Tibial artery (tissue), 4 donors: Measurements from ENCODE around the gene LRRTM4.

Source experiments
- DNase-seq, 2 donors: peaks; one replicate each; pipeline ENCODE4 v3.0.0-alpha.2; 2019
- H3K27ac ChIP-seq, 2 donors: fragments of 200-600 bp; sonication (generic) in 1 of 2; 1 replicate in 1 of 2; 2 replicates in 1 of 2; pipeline ENCODE4 v1.5.1; 2018 to 2019; ENCODE audit warnings: mild to moderate bottlenecking in 1 of 2
- H3K27me3 ChIP-seq, 2 donors: fragments of 200-600 bp; sonication (generic) in 1 of 2; one replicate each; pipeline versions ENCODE4 v1.5.1 to v1.6.0; 2016 to 2019
- H3K36me3 ChIP-seq, 3 donors: fragments of 200-600 bp; sonication (generic) in 2 of 3; one replicate each; pipeline ENCODE4 v1.5.1; 2016 to 2019; ENCODE audit warnings: mild to moderate bottlenecking in 2 of 3
- H3K4me1 ChIP-seq, 4 donors: fragments of 200-600 bp; sonication (generic) in 2 of 4; 1 replicate in 3 of 4; 2 replicates in 1 of 4; pipeline ENCODE4 v1.5.1; 2016 to 2019
- H3K4me3 ChIP-seq, 2 donors: fragments of 200-600 bp; sonication (generic) in 1 of 2; 1 replicate in 1 of 2; 2 replicates in 1 of 2; pipeline ENCODE4 v1.5.1; 2018 to 2019; ENCODE audit warnings: mild to moderate bottlenecking in 2 of 2
- H3K9me3 ChIP-seq, 3 donors: fragments of 200-600 bp; sonication (generic) in 1 of 3; one replicate each; pipeline ENCODE4 v1.5.1; 2016 to 2019
- CTCF ChIP-seq, 2 experiments: fragments of 200-600 bp in 1 of 2; fragments of 450-650 bp in 1 of 2; IDR thresholded peaks; one replicate each; pipeline ENCODE4 v1.5.1; 2017 to 2019; ENCODE audit warnings: antibody characterized with exemption in 2 of 2, mild to moderate bottlenecking in 1 of 2, moderate library complexity in 1 of 2
- intact Hi-C: fragments of 100-400 bp; cut with DNase I; formaldehyde crosslinking; loops from one replicate; pipeline ENCODE4 v1.15.0; 2023; ENCODE audit warnings: low total_unique reads

Gene LRRTM4

GRCh38 chr2:76851000-76851399, 671.2 kb downstream of the LRRTM4 start:
- intact Hi-C loops, result no loop called here
- no peaks in the 10 kb centered on the region for H3K27me3 ChIP-seq
- H3K36me3 ChIP-seq, result no peaks in the 10 kb centered on the region
- no peaks in the 10 kb centered on the region for H3K9me3 ChIP-seq
- TF ChIP-seq CTCF (IDR thresholded peaks at IDR 0.05), result no peak
- DNase-seq, result no peak
- H3K4me1 ChIP-seq, result no peaks in the 10 kb centered on the region
- no peak overlapping the region for H3K4me3 ChIP-seq
- no peak overlapping the region for H3K27ac ChIP-seq

- Histone ChIP-seq H3K4me1 (no peaks in the 10 kb centered on the region), H3K27me3 (no peaks in the 10 kb centered on the region), H3K4me3 (no peak overlapping the region), H3K36me3 (no peaks in the 10 kb centered on the region), H3K27ac (no peak overlapping the region), H3K9me3 (no peaks in the 10 kb centered on the region)
- intact Hi-C loops, result no loop called here
- TF ChIP-seq CTCF (IDR thresholded peaks at IDR 0.05), result no peak
- no peak for DNase-seq
Measured at GRCh38 chr2:76849086-76849485, 673.1 kb downstream of the LRRTM4 start.

GRCh38 chr2:76839826-76840225, 682.4 kb downstream of the LRRTM4 start:
- Histone ChIP-seq H3K36me3 (no peaks in the 10 kb centered on the region), H3K9me3 (no peaks in the 10 kb centered on the region), H3K4me1 (no peaks in the 10 kb centered on the region), H3K4me3 (no peak overlapping the region), H3K27me3 (no peaks in the 10 kb centered on the region), H3K27ac (no peak overlapping the region)
- no peak for TF ChIP-seq CTCF (IDR thresholded peaks at IDR 0.05)
- intact Hi-C loops, result no loop called here
- DNase-seq, result no peak

- H3K36me3 ChIP-seq, result no peaks in the 10 kb centered on the region
- DNase-seq, result no peak
- no peaks in the 10 kb centered on the region for H3K9me3 ChIP-seq
- no peak overlapping the region for H3K4me3 ChIP-seq
- intact Hi-C loops, result no loop called here
- no peak for TF ChIP-seq CTCF (IDR thresholded peaks at IDR 0.05)
- no peaks in the 10 kb centered on the region for H3K27me3 ChIP-seq
- no peak overlapping the region for H3K27ac ChIP-seq
- H3K4me1 ChIP-seq, result no peaks in the 10 kb centered on the region
Measured at GRCh38 chr2:76829374-76830234, 692.6 kb downstream of the LRRTM4 start.

- TF ChIP-seq CTCF (IDR thresholded peaks at IDR 0.05), result no peak
- H3K4me1 ChIP-seq, result no peaks in the 10 kb centered on the region
Measured at GRCh38 chr2:76826691-76827090, 695.5 kb downstream of the LRRTM4 start.

More at GRCh38 chr2:76826691-76827090, 695.5 kb downstream of the LRRTM4 start:
- intact Hi-C loops, result no loop called here
- DNase-seq, result no peak
- H3K27me3 ChIP-seq, result no peaks in the 10 kb centered on the region
- H3K4me3 ChIP-seq, result no peak overlapping the region
- H3K27ac ChIP-seq, result no peak overlapping the region
- no peaks in the 10 kb centered on the region for H3K9me3 ChIP-seq
- no peaks in the 10 kb centered on the region for H3K36me3 ChIP-seq
